ENCODE measurements around the gene BRAF. TPM values are rescaled to one million over a fixed set of nuclear protein-coding genes. Genes with fewer than 3 reads are reported as not detected.

BRAF gene
- total RNA-seq, 3 donors from 2014 or later = 25.5 to 44.2 (median 29.2) TPM

DNA sequence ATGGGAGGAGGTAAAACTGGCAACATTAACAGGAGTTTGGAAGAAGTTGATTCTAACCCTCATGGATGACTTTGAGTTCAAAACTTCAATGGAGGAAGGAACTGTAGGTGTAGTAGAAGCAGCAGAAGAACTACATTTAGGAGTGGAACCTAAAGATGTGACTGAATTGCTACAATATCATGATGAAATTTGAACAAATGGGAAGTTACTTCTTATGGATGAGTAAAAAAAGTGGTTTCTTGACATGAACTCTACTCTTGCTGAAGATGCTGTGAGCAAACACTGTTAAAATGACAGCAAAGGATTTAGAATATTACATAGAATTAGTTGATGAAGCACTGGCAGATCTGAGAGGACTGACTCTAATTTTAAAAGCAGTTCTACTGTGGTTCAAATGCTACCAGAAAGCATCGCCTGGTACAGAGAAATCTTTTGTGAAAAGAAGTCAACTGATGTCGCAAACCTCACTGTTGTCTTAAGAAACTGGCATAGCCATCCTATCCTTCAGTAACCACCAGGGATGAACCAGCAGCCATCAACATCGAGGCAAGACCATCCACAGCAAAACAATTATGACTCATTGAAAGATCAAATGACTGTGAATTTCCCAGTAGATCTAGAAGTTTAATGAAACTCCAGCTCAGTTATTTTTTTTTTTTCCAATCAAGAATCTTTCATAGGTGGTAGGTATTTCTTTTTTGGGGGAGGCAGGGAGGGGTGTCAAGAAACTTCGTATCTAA is 20.8 kb downstream of the BRAF start:
- intact Hi-C loops (cut with DNase I, micrococcal nuclease) = no loop called here
- ATAC-seq = no peak
- Histone ChIP-seq H3K9me3 (no peaks in the 10 kb centered on the region), H3K4me3 (no peak overlapping the region), H3K36me3 (ENCODE audit: low read depth) (no peaks in the 10 kb centered on the region), H3K4me1 (ENCODE audit: low read depth) (no peaks in the 10 kb centered on the region)
- TF ChIP-seq, protein P1, sequence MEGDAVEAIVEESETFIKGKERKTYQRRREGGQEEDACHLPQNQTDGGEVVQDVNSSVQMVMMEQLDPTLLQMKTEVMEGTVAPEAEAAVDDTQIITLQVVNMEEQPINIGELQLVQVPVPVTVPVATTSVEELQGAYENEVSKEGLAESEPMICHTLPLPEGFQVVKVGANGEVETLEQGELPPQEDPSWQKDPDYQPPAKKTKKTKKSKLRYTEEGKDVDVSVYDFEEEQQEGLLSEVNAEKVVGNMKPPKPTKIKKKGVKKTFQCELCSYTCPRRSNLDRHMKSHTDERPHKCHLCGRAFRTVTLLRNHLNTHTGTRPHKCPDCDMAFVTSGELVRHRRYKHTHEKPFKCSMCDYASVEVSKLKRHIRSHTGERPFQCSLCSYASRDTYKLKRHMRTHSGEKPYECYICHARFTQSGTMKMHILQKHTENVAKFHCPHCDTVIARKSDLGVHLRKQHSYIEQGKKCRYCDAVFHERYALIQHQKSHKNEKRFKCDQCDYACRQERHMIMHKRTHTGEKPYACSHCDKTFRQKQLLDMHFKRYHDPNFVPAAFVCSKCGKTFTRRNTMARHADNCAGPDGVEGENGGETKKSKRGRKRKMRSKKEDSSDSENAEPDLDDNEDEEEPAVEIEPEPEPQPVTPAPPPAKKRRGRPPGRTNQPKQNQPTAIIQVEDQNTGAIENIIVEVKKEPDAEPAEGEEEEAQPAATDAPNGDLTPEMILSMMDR (IDR thresholded peaks at IDR 0.05) = no peak
- DNase-seq = no peak

GRCh38 chr7:140902303-140902953 is 22.3 kb downstream of the BRAF start:
- H3K4me1 ChIP-seq (ENCODE audit: low read depth) = no peaks in the 10 kb centered on the region
- no peak for ATAC-seq
- DNase-seq = no peak
- TF ChIP-seq, protein P1 (IDR thresholded peaks at IDR 0.05) = no peak
- H3K4me3 ChIP-seq = no peak overlapping the region
- intact Hi-C loops (cut with DNase I, micrococcal nuclease) = no loop called here
- no peaks in the 10 kb centered on the region for H3K36me3 ChIP-seq (ENCODE audit: low read depth)
- H3K9me3 ChIP-seq = no peaks in the 10 kb centered on the region

DNA sequence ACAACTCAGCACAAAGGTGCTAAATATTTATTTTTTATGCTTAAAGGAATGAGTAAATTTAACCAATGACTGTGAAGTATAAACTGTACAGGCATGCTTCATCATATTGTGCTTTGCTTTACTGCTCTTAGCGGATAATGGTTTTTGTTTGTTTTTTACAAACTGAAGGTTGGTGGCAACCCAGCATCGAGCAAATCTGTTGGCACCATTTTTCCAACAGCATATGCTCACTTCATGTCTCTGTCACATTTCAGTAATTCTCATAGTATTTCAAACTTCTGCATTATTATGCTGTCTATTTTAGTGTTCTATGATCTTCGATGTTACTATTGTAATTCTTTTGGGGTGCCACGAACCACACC is 22.8 kb downstream of the BRAF start:
- Histone ChIP-seq H3K9me3 (no peaks in the 10 kb centered on the region), H3K36me3 (ENCODE audit: low read depth) (no peaks in the 10 kb centered on the region), H3K4me3 (no peak overlapping the region), H3K4me1 (ENCODE audit: low read depth) (no peaks in the 10 kb centered on the region)
- ATAC-seq (no peak), DNase-seq (no peak)
- intact Hi-C loops (cut with DNase I, micrococcal nuclease) = no loop called here
- TF ChIP-seq, protein P1 (IDR thresholded peaks at IDR 0.05) = no peak

GRCh38 chr7:140899883-140900282 is 24.8 kb downstream of the BRAF start:
- H3K36me3 ChIP-seq (ENCODE audit: low read depth) = no peaks in the 10 kb centered on the region
- DNase-seq (no peak), ATAC-seq (no peak)
- H3K4me3 ChIP-seq = no peak overlapping the region
- TF ChIP-seq, protein P1 (IDR thresholded peaks at IDR 0.05) = no peak
- intact Hi-C loops (cut with DNase I, micrococcal nuclease) = no loop called here
- H3K9me3 ChIP-seq = no peaks in the 10 kb centered on the region
- no peaks in the 10 kb centered on the region for H3K4me1 ChIP-seq (ENCODE audit: low read depth)

DNA sequence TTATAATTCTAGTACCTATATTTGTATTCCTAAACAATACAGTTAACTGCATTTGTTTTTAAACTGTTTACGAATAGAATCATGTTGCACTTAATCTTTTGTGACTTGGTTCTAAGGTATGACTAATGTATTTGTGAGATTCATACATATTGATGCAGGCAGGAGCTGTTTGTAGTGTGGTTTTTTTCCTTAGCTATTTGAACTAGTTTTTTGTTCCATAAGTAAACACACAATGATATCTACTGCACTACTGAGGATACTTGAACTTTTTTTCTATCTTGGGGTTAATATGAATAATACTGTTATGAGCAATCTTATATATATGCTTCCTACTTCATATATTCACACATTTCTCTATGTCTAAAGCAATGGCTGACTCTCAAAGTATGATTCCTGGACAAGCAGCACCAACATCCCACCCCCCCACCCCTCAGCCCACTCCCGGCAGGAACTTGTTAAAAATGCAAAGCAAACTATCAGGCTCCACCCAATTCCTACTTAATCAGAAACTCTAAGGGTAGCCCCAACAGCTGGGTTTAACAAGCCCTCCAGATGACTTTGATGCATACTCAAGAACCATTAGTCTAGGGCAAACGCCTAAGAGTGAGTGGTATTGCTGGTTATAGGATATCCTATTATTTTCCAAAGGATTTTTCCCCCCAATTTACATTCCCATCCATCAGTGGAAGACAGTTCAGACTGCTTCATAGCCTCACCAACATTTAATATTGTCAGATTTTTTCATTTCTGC is 25.8 kb downstream of the BRAF start:
- intact Hi-C loops (cut with DNase I, micrococcal nuclease) = no loop called here
- ATAC-seq = no peak
- DNase-seq = no peak

More for the DNA sequence above, 25.8 kb downstream of the BRAF start:
- Histone ChIP-seq H3K4me1 (ENCODE audit: low read depth) (no peaks in the 10 kb centered on the region), H3K4me3 (no peak overlapping the region), H3K36me3 (ENCODE audit: low read depth) (no peaks in the 10 kb centered on the region), H3K9me3 (no peaks in the 10 kb centered on the region)
- TF ChIP-seq, protein P1 (IDR thresholded peaks at IDR 0.05) = no peak

Data from mucosa of descending colon (tissue), 3 donors.